DMS53 (cell line): ENCODE data around the gene TNNC1.
A peak's percentile ranks its signal among the peaks of the same experiment; 100 is the strongest.

Experiments used
- DNase-seq: peaks from one replicate; lab custom pipeline; 2025; lab: John Stamatoyannopoulos, UW

The TNNC1 gene

DNA sequence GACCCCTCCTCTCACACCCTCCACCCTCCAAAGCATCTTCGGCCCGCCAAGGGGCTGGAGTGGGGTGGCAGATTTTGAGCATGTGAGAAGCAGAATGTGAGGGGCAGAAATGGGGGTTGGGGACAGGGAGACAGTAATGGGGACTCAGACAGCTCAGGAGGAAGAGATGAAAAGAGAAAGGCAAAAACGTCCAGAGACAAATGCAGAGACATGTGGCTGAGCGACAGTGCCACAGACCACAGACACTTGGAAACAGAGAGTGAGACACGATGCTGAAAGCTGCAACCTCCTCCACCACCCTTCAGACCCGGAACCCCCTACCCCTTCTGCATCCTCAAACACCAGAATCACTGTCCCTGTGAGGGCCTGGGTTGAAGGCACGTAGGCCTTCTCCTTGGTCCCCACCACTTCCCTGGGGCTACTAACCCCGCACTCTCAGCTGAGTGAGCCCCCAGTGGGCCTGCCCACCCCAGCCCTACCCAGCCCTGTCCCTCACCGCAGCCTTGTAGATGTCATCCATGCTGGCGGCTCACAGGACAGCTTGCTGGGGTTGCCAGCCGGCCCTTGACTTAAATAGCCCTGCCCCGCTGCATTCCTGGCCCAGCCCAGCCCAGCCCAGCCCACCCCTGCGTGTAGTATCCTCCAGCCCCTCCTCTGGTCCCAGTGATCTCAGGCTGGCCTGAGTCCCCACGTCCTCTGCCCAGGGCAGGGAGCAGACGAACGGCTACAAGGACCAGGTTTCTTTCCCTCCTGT is at the start of gene TNNC1:
TSS of gene TNNC1 (minus strand) at position 546 of the 754 bp plus-strand sequence. CDS start at position 520, 26 bp downstream.
- peak; percentile 2 for DNase-seq

DNA sequence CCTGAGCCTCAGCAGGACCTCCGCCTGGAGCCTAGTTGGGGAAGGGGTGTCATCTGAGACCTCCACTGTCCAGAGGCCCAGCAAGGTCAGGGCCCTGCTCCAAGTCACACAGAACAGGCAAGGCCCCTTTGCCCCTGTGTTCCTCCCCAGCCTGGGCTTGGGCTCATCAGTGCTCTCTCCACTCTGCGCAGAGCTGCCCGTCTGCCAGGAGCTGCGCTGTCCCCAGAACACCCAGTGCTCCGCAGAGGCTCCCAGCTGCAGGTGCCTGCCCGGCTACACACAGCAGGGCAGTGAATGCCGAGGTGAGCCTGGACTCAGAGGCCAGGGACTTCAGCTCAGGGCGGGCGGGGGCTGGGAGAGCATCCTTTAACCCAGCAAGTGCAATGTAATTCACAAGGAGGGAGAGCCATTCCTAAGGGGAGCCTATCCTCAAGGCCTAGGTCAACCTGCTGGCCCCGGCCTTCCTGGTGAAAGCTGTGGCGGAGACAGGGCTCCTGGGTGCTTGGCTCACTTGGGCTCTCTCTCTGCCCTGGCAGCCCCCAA is 49.0 kb upstream of the TNNC1 start:
- no peak for DNase-seq

DNA sequence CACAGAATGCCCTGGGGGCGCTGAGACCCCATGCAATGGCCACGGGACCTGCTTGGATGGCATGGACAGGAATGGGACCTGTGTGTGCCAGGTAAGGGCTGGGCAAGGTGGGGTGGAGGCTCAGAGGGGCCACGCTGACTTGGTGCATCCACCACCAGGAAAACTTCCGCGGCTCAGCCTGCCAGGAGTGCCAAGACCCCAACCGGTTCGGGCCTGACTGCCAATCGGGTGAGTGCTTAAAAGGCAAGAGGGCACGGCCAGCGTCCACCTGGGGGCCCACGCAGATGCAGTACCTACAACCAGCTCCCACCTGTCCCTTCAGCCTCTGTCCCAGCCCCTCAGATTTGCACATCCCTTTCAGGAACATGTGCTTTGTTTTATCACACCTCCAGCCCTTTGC is 48.2 kb upstream of the TNNC1 start:
- no peak for DNase-seq

DNA sequence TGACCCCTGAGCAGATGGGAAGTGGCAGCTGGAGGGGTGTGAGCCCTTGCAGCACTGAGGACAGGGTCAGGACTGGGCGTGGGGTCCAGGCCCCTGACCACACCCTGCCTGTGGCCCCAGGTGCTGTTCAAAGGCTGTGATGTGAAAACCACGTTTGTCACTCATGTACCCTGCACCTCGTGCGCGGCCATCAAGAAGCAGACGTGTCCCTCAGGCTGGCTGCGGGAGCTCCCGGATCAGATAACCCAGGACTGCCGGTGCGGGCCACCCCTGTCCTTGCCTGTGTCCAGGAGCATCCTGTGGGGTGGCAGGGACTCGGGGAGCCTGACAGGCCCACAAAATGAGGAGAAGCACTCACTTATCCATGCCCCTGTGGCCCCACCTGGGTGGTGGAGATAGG is 47.2 kb upstream of the TNNC1 start:
- DNase-seq: no peak

DNA sequence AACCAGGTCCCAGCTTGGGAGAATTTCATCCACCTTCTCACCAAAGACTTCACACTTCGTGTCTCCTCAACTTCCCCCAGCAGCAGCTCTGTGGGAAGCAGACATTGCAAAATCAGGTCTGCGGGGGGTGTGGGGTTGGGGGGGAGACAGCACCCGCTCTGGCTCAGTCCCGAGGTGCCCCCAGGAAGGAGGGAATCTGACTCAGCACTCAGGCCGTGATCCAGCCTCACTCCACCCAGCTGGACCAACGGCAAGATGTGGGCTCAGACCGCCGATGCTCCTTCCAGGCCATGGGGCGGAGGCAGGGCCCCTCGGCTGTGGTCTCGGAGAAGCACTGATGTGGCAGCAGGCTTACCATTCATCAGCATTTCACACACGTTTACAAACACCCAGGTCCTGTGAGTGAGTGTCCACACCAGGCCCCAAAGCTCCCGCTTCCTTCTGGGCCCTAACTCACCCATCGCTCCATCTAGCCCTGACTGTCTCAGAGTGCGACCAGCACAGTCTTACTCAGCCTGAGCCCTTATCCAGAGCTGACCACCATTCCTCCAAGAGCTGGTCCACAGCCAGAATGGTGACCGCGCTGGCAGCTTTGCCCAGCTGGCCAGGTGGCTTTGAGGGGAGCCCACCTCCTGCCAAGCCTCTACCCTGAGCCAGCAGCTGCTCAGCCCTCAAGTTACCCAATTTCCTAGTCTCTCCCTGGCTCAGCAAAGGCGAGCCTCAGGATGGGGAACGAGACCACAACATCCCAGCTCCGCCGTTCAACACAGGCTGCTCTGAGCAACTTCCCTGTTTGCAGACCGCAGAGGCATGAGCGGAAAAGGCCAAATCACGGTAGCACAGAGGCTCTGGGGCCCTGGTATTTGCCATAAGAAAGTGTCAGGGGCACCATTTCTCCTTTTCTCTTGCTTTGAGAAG is 44.6 kb upstream of the TNNC1 start:
- DNase-seq: no peak

DNA sequence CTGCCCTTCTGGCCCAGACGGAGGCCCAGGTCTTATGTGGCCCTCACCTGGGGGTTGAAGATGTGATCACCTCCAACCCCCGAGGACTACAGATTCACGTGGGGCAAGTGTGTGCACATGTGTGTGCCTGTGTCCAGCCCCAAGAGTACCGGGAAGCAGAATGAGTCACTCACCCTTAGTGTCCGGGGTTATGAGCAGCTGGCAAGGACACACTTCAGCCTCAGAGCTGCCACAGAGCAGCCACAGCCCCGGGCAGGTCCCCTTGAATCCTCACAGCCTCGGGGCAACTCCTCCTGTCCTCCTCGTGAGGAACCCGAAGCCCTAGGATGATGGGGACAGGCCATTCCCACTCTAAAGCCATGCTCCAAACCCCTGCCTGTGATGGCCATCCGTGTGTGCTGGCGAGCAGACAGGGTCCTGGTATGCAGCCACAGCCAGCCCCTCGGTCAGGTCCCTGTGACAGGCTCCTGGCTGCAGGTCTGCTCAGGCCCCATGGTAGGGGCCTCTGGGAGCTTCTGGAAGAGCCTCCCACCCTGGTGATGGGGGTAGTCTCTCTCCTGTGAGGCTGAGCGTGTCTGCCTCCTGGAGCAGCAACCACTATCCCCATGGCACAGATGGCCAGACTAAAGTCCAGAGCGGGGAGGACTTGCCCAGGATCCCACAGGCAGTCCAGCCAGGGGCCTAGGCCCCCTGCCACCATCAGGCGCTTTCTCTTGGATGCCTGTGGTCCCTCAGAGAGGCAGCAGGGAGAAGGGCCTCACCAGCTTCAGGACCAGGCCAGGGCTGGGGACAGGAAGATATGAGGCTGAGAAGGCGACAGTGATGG is 42.1 kb upstream of the TNNC1 start:
- peak; percentile 55 for DNase-seq

DNA sequence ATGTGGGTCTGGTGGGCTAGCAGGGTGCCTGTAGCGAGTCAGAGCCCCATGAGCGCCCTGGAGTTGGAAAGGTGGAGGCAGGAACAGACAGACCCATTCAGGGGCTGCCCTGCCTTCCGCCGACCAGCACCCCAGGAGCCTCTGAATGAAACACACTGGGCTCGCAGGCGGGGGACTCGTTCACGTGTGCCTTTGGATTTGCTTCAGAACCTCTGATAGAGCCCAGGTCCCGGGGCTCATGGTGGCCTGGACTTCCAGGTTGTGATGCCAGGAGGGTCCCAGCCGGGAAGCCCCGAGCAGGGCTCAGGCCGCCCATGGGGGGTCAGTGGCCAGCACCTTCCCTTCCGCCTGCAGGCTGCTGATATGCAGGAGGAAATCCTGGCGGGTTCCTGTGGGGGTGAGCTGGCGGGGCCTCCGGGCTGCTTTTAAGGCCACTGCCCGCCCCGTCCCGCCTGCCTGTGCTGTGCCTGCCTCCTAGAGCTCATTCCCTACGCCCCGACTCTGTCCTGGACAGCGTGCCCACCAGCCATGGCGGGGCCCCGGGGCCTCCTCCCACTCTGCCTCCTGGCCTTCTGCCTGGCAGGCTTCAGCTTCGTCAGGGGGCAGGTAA is 41.1 kb upstream of the TNNC1 start, which contains the start of gene STAB1:
TSS of gene STAB1 (plus strand) at position 453 of the 610 bp plus-strand sequence. CDS start at position 529, 76 bp downstream.
- no peak for DNase-seq

DNA sequence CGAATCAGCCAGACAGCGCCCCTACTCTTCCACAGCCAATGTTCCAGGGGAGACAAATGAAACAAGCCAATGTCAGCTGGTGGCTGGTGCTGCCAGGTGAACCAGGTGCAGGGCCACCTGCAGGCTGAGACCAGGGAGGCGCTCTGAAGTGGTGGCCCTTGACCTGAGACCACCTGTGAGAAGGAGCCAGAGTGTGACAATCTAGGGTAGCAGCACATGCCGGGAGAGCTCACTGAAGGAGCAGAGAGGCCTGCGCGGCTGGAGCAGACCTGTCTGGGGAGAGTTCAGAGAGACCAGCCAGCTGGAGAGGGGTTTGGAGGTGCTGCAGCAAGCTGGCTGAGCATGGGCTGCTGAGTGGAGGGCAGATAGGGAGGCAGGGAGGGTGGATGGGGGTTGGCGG is 40.6 kb upstream of the TNNC1 start:
- peak; percentile 48 for DNase-seq

DNA sequence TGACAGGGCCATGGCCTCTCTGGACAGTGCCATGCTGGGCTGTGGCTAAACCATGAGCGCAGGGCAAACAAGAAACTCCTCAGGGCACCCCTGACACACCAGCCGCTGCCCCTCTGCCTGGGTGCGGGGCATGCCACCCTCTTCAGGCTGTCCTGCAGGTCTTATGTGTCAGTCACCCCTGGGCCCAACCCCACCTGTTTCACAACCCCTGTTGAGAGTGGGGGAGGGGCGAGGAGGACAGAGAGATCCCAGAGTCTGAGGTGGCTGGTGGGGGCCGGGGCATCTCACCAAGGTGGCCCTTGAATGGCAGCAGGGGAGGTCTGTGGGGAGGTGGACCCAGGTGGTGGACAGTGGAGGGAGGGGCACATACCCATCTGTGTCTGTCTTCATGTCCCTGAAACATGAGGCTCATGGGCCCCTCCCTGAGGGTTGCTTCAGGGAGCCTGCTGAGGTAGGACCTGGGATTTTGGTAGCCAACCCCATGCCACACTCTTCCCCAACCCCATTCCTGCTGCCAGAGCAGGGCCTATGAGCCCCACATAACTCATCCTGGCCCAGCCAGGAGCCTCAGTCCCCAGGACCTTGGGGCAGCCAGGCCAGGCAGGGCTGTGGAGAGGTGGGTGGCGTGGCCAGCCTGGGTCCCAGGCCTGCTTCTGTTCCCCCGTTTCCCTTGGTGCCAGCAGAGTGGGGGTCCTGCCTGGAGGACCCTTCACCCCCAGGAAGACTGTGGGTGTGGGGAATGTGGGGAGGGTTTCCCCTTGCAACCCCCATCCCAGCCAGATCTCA is 39.6 kb upstream of the TNNC1 start:
- DNase-seq: no peak

DNA sequence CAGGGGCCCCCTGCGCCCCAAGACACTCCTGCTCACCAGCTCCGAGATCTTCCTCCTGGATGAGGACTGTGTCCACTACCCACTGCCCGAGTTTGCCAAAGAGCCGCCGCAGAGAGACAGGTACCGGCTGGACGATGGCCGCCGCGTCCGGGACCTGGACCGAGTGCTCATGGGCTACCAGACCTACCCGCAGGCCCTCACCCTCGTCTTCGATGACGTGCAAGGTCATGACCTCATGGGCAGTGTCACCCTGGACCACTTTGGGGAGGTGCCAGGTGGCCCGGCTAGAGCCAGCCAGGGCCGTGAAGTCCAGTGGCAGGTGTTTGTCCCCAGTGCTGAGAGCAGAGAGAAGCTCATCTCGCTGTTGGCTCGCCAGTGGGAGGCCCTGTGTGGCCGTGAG is 38.2 kb upstream of the TNNC1 start:
- no peak for DNase-seq

DNA sequence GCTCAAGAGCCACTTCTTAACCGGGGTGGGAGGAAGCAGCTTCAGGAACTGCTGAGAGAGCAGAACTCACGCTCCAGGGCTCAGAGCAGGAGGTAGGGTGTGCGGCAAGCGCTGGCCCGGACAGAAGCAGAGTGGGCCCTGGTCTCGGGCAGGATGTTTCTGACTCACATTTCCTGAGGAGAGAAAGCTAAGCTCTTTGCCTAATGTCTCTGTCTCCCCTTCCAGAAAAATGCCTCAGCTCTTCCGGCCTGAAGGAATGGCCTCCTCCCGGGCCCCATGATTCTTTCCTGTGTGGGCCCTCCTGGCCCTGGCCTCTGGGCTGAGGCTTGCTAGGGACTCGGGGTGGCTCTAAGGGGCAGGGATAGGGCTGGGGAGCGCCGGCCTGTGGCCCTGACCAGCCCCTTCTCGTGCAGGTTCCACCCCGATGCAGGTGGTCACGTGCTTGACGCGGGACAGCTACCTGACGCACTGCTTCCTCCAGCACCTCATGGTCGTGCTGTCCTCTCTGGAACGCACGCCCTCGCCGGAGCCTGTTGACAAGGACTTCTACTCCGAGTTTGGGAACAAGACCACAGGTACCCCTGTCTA is 37.2 kb upstream of the TNNC1 start:
- no peak for DNase-seq

DNA sequence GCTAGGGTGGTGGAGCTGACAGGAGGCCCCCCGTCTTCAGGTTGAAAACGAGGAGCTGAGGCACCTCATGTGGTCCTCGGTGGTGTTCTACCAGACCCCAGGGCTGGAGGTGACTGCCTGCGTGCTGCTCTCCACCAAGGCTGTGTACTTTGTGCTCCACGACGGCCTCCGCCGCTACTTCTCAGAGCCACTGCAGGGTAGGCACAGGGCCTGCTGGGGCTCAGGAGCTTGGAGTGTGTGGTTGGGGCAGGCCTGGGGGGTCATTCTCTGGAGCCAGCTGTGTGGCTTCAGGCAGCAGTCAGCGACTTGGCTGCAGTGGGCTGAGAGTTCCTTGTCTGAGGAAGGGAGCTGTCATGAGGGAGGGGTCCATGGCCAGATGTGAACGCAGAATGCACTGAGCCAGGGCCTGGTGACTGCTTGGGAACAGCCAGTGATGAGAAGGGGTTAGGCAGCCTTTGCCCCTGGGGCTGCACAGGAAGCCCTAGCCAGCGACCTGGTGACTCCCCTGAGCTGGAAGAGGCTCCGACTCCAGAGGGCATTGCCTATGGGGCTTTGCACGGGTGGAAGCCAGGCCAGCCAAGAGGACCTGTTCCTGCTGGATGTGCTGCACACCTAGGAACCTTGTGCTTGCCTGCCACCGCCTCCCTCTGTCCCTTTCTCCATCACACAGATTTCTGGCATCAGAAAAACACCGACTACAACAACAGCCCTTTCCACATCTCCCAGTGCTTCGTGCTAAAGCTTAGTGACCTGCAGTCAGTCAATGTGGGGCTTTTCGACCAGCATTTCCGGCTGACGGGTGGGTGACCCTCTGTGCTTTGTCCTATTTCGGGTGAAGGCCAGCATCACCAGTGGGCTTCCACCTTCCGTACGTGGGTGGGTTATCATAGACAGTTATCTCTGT is 36.4 kb upstream of the TNNC1 start:
- no peak for DNase-seq

DNA sequence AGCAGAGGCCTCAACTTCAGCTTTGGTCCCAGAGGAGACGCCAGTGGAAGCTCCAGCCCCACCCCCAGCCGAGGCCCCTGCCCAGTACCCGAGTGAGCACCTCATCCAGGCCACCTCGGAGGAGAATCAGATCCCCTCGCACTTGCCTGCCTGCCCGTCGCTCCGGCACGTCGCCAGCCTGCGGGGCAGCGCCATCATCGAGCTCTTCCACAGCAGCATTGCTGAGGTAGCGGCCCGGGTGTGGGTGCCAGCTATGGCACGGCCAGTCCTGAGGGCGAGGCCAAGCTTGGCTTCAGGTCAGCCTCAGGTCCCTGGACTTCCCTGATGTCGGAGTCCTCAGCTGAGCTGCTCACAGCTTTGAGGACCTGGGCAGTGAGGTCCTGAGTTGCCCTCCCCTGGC is 35.6 kb upstream of the TNNC1 start:
- DNase-seq: no peak

DNA sequence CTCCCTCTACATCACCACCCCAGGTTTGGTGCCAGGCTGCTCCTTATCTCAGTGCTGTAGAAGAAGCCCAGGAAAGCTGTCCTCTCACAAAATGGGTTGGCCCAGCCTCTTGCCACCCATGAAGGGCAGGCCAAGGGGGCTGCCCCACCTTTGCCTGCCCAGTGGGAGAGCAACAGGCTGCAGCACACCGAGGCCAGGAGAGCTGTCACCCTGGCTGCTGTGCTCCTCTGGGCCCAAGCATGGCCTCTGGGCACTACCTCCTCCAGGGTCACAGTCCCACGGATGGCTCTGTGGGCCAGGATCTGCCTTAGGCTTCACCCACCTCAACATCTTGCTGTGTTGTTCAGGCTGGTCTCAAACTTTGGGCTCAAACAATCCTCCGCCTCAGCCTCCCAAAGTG is 34.9 kb upstream of the TNNC1 start:
- no peak for DNase-seq

DNA sequence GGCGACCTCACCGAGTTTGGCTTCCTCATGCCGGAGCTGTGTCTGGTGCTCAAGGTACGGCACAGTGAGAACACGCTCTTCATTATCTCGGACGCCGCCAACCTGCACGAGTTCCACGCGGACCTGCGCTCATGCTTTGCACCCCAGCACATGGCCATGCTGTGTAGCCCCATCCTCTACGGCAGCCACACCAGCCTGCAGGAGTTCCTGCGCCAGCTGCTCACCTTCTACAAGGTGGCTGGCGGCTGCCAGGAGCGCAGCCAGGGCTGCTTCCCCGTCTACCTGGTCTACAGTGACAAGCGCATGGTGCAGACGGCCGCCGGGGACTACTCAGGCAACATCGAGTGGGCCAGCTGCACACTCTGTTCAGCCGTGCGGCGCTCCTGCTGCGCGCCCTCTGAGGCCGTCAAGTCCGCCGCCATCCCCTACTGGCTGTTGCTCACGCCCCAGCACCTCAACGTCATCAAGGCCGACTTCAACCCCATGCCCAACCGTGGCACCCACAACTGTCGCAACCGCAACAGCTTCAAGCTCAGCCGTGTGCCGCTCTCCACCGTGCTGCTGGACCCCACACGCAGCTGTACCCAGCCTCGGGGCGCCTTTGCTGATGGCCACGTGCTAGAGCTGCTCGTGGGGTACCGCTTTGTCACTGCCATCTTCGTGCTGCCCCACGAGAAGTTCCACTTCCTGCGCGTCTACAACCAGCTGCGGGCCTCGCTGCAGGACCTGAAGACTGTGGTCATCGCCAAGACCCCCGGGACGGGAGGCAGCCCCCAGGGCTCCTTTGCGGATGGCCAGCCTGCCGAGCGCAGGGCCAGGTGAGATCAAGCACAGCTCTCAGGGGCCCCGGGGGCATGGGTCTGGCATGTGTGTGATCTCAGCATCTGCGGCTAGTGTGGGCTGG is 34.2 kb upstream of the TNNC1 start:
- DNase-seq: no peak

DNA sequence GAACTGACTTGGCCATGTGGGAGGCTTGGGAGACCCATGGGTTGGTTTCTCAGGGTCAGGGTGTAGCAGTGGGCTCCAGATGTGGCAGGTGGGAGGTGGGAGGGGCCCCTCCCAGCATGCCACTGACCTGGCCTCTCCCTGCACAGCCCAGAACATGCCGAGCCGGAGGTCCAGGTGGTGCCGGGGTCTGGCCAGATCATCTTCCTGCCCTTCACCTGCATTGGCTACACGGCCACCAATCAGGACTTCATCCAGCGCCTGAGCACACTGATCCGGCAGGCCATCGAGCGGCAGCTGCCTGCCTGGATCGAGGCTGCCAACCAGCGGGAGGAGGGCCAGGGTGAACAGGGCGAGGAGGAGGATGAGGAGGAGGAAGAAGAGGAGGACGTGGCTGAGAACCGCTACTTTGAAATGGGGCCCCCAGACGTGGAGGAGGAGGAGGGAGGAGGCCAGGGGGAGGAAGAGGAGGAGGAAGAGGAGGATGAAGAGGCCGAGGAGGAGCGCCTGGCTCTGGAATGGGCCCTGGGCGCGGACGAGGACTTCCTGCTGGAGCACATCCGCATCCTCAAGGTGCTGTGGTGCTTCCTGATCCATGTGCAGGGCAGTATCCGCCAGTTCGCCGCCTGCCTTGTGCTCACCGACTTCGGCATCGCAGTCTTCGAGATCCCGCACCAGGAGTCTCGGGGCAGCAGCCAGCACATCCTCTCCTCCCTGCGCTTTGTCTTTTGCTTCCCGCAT is 33.4 kb upstream of the TNNC1 start:
- DNase-seq: no peak

DNA sequence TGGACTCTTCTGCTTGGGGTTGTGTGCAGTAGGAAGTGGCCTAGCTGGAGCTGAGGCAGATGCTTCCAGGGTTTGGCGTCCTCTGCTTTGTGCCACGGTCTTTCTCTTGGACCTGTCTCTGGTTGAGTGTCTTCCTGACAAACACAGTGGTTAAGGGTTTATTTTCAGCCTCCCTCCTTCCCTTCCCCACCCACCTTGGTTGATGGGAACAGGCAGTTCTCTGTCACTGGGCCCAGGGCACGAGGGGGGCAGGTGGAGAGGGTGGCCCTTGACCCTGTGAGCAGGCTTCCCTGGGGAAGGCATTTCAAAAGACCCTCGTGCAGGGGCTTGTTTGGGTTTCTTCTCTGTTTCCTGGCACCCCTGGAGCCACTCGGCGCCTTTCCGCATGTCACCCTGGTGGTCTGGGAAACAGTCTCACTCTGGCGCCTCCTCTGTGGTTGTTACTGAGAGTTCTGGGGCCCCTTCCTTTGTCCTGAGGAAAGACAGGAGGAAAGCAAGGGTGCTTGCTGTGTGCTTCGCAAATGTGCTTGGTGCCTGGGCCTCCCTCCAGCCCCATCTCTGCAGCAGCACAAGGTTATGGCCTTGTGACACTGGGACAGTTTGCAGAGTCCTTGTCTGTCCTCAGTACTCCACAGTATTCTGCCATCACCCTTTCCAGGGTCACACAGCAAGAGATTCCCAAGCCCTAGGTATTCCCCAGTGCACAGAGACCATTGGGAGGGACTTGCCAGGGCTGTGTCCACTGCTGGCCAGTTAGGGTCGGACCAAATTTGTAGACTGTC is 31.0 kb upstream of the TNNC1 start:
- DNase-seq: no peak
